Pancreas (tissue), 10 donors: ENCODE results near the gene LHX5. TPM values are rescaled to one million over a fixed set of nuclear protein-coding genes. Genes with fewer than 3 reads are reported as not detected.

ENCODE experiments used
- ATAC-seq, 4 donors: fragments of 200-7000 bp; cut with Tn5 transposase; one replicate each; pipeline versions ENCODE4 v1.8.0 to v1.9.1; 2020; ENCODE audit warnings: mild to moderate bottlenecking in 4 of 4, moderate library complexity in 4 of 4
- DNase-seq, 6 donors: peaks; one replicate each; pipeline ENCODE4 v3.0.0-alpha.2; 2020
- FAIRE-seq: peaks from 2 replicates; lab custom pipeline; 2012; peaks lifted over from hg19 to GRCh38; lab: Jason Lieb, UNC
- H3K27ac ChIP-seq, 4 donors: fragments of 200-600 bp; sonication (generic); 1 replicate in 3 of 4; 2 replicates in 1 of 4; pipeline versions ENCODE4 v1.5.0 to v1.8.0; 2020
- H3K27me3 ChIP-seq, 4 donors: fragments of 200-600 bp; one replicate each; pipeline ENCODE4 v1.8.0; 2021
- H3K36me3 ChIP-seq, 3 donors: fragments of 200-600 bp; sonication (generic) in 1 of 3; one replicate each; pipeline versions ENCODE4 v1.5.0 to v1.8.0; 2020 to 2021
- H3K4me1 ChIP-seq, 3 donors: fragments of 200-600 bp; one replicate each; pipeline ENCODE4 v1.8.0; 2021
- H3K4me3 ChIP-seq, 4 donors: fragments of 200-600 bp; sonication (generic) in 2 of 4; one replicate each; pipeline versions ENCODE4 v1.5.0 to v1.8.0; 2020 to 2021
- H3K9me3 ChIP-seq, 4 donors: fragments of 200-600 bp; one replicate each; pipeline ENCODE4 v1.8.0; 2021
- CTCF ChIP-seq, 4 donors: fragments of 200-600 bp; sonication (generic) in 3 of 4; IDR thresholded peaks; one replicate each; pipeline versions ENCODE4 v1.5.0 to v1.8.0; 2021; ENCODE audit warnings: antibody characterized with exemption in 4 of 4
- WGBS, 2 donors: extraction: QIAGEN DNeasy Blood & Tissue Kit; methylation state at CpG; one replicate each; pipeline ENCODE4 v1.1.7; 2013; 5-methylcytosine and 5-hydroxymethylcytosine counted together
- intact Hi-C, 3 donors: fragments of 100-400 bp; cut with DNase I; formaldehyde crosslinking; loops; one replicate each; pipeline versions ENCODE4 v1.11.1 to v1.14.2; 2022
- polyA plus RNA-seq, 2 donors: library from polyadenylated mRNA; stranded (reverse); fragments of 200-250 nt; gene quantifications; one replicate each; pipeline ENCODE4 v1.2.3, GENCODE V29; 2013
- total RNA-seq, 6 donors: library from RNA; stranded (reverse); fragmentation: NEBNext Ultra II Directional in 4 of 6; extraction: Animal tissue kit (Norgen Biotek cat#: 25700) in 4 of 6; gene quantifications; one replicate each; pipeline versions ENCODE4 v1.2.1 to v1.2.4, GENCODE V29; 2021 to 2023
- donor health status: healthy with polysubstance abuse.
- donor health status: DM: no; HTN: no; CAD: no; lungs with moderate emphysema.
- donor health status: DM: no; HTN: no; CAD: no.
- donor health status: control.
- donor health status: control.
- donor health status: Bipolar disorder and iron deficiency.
- donor health status: DM: yes; HTN: yes; CAD: no.
- donor health status: DM: no; HTN: no; CAD: no.
- donor health status: DM: no; HTN: no; CAD: no.
- donor health status: DM: yes; HTN: yes; CAD: no.

Gene LHX5
- total and polyA plus RNA-seq, 8 donors, result not detected

- TF ChIP-seq CTCF (IDR thresholded peaks at IDR 0.05), result no peak
- 3 to 13% methylated on average over 4 of the region's 4 CpGs for WGBS, 2 donors
- DNase-seq (no peak), FAIRE-seq (no peak), ATAC-seq (no peak)
- H3K36me3 ChIP-seq, result no peaks in the 10 kb centered on the region
- peaks cover 0 to 5% (median 0%) of the 10 kb centered on the region in 4 donors for H3K27me3 ChIP-seq
- no peak overlapping the region for H3K27ac ChIP-seq
- H3K4me1 ChIP-seq, result no peaks in the 10 kb centered on the region
- intact Hi-C loops, result no loop called here
- no peak overlapping the region for H3K4me3 ChIP-seq
- H3K9me3 ChIP-seq, result no peaks in the 10 kb centered on the region
Measured at GRCh38 chr12:113486722-113487121, 15.1 kb upstream of the LHX5 start.

GRCh38 chr12:113485330-113485729 is 13.7 kb upstream of the LHX5 start:
- H3K4me3 ChIP-seq, result no peak overlapping the region
- H3K27me3 ChIP-seq, result peaks cover 0 to 12% (median 5%) of the 10 kb centered on the region in 4 donors
- intact Hi-C loops, result no loop called here
- DNase-seq (no peak), ATAC-seq (no peak), FAIRE-seq (no peak)
- H3K27ac ChIP-seq, result no peak overlapping the region
- H3K4me1 ChIP-seq, result no peaks in the 10 kb centered on the region
- no peaks in the 10 kb centered on the region for H3K36me3 ChIP-seq
- H3K9me3 ChIP-seq, result no peaks in the 10 kb centered on the region
- WGBS, 2 donors, result 3% methylated on average over 2 of the region's 2 CpGs
- TF ChIP-seq CTCF (IDR thresholded peaks at IDR 0.05), result no peak

DNA sequence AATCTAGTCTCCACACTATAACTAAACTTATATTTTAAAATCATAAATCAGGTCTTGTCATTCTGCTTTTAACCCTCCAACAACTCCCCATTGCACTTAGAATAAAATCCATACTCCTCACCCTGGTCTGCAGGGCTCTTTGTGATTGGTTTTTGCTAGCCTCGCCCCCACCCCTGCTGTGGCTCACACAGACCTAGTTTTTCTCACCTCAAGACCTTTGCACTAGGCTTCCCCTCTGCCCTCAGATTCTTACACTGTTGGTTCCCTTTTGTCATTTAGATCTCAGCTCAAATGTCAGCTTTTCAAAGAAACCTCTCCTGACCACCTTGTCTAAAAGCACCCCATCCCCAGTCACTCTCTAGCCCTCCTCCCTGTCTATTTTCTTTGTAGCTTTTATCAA is 10.7 kb upstream of the LHX5 start:
- no peak for ATAC-seq
- H3K27me3 ChIP-seq, result peaks cover 0 to 32% (median 14%) of the 10 kb centered on the region in 4 donors
- intact Hi-C loops, result no loop called here
- H3K36me3 ChIP-seq, result no peaks in the 10 kb centered on the region
- H3K4me1 ChIP-seq, result no peaks in the 10 kb centered on the region
- no peak overlapping the region for H3K4me3 ChIP-seq
- no peak for DNase-seq
- H3K27ac ChIP-seq, result no peak overlapping the region
- TF ChIP-seq CTCF (IDR thresholded peaks at IDR 0.05), result no peak
- no peak for FAIRE-seq
- WGBS, 2 donors, result 0 to 7% methylated on average over 1 of the region's 1 CpG
- no peaks in the 10 kb centered on the region for H3K9me3 ChIP-seq

GRCh38 chr12:113480336-113480971 is 8.8 kb upstream of the LHX5 start:
- 10 to 13% methylated on average over 9 of the region's 9 CpGs for WGBS, 2 donors
- ATAC-seq (no peak), DNase-seq (no peak), FAIRE-seq (no peak)
- Histone ChIP-seq H3K4me1 (no peaks in the 10 kb centered on the region), H3K27ac (no peak overlapping the region), H3K36me3 (no peaks in the 10 kb centered on the region), H3K9me3 (no peaks in the 10 kb centered on the region), H3K27me3 (peaks cover 0 to 33% (median 15%) of the 10 kb centered on the region in 4 donors), H3K4me3 (no peak overlapping the region)
- intact Hi-C loops, result no loop called here
- no peak for TF ChIP-seq CTCF (IDR thresholded peaks at IDR 0.05)

DNA sequence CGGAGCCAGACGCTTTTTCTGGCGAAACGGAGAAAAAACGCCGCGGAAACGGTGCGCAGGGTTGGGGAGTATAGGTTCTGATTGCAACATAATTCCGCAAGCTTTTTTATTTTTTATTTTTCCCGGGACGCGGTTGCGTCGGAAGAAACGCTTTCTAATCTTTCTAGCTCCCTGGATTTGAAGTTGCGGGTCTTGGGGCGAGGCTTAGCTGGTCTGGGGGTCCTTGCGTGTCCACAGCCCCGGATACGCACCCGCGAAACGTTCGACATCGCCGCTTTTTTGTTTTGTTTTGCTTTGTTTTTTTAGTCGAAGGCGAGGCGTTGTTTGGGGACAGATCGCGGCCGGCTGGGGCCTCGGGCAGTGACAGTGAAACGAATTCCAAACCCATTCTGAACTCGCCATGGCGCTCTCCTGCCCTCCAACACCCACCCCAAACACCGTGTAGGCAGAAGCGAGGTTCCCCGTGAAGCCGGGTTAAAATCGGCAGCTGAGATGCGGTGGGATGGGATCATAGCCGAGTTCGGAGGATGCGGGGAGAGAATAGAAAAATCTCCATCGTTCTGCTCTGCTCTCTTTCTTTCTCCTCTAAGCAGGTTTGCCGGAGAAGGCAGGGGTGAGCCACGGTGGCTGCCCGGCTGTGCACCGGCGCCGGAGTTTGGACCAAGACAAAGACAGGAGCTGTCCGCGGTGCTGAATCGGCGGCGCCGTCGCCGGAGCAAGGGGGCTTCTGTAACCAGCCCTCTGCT is 8.1 kb upstream of the LHX5 start:
- Histone ChIP-seq H3K4me1 (no peaks in the 10 kb centered on the region), H3K27ac (no peak overlapping the region), H3K27me3 (peaks cover 0 to 37% (median 15%) of the 10 kb centered on the region in 4 donors), H3K9me3 (no peaks in the 10 kb centered on the region), H3K36me3 (no peaks in the 10 kb centered on the region), H3K4me3 (no peak overlapping the region)
- TF ChIP-seq CTCF (IDR thresholded peaks at IDR 0.05), result no peak
- peak in 4 of 6 donors; percentile 20 to 82 (median 40) for DNase-seq
- no peak for FAIRE-seq
- WGBS, 2 donors, result 3% methylated on average over 61 of the region's 61 CpGs
- ATAC-seq, result peak in 3 of 4 donors; percentile 66 to 85 (median 67)
- intact Hi-C loops, result no loop called here
